HG02981 (cell line): ENCODE data around the gene TRIM10.

ENCODE experiments used
- ATAC-seq: cut with Tn5 transposase; IDR thresholded peaks from one replicate; pipeline ENCODE4 v1.9.1; 2021; ENCODE audit warnings: mild to moderate bottlenecking, moderate library complexity; ENCODE audit not compliant: unreplicated experiment

The TRIM10 gene, protein sequence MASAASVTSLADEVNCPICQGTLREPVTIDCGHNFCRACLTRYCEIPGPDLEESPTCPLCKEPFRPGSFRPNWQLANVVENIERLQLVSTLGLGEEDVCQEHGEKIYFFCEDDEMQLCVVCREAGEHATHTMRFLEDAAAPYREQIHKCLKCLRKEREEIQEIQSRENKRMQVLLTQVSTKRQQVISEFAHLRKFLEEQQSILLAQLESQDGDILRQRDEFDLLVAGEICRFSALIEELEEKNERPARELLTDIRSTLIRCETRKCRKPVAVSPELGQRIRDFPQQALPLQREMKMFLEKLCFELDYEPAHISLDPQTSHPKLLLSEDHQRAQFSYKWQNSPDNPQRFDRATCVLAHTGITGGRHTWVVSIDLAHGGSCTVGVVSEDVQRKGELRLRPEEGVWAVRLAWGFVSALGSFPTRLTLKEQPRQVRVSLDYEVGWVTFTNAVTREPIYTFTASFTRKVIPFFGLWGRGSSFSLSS

DNA sequence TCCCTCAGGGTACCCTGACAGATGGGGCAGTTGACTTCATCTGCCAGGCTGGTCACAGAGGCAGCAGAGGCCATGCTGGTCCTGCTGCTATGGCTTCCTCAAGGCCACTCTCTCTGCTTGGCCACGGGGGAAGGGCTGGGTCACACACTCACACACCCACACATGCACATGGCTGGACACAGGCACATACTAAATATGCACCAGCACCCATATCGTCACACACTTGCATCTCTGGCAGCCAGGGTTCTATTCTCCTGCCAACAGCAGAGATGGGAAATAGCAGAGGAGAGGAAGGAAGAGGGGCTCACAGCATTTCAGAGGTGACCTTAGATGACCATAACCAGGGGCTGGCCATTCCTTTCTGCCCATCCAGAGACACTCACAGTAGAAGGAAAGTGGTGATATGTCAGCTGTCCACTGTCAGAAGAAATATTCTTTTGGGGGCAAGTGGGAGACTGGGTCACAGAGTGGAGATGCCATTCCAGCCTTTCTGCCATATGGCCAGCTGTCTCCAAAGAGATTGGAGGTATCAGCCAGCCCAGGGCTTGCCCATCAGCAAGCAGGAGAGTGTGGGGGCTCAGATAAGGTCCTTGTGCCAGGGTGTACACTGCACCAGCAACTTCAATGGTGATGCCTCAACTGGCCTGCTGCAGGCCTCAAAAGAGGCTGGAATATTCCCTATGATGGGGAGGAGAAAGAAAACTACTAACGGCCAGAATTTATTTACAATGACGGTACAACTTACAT lies at the start of gene TRIM10:
TRIM10 (minus strand) TSS at position 427 of the 747 bp plus-strand sequence; CDS start at position 74, 353 bp downstream.
- ATAC-seq, result no peak

DNA sequence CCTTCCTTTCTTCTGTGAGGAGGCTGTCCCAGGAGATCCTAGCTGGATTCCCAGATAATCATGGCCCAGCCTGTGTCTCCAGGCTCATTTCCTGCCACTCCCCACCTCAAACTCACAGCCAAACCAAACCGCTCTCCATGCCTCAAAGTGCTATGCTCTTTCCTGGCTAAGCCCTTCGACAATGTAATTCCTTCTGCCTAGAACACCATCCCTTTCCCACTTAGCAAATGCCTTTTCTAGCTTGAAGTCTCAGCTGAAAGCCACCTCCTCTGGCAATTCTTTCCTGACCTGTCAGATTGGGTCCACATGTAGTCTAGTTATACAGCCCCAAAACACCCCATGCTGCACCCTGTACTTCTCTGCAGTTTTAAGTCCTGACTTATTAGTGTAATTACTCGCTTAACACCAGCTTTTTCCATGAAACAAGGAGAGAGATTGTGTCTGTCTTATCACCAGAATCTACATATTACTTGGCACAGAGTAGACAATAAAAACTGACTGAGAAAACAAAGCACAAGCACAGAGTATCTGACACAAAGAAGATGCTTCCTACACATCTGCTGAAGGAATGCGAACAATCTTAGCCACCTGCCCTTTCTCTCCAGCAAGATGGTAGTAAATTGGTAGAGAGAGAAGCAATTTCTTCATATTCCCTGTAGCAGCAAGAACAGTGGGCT lies 46.7 kb upstream of the TRIM10 start:
- ATAC-seq, result no peak

DNA sequence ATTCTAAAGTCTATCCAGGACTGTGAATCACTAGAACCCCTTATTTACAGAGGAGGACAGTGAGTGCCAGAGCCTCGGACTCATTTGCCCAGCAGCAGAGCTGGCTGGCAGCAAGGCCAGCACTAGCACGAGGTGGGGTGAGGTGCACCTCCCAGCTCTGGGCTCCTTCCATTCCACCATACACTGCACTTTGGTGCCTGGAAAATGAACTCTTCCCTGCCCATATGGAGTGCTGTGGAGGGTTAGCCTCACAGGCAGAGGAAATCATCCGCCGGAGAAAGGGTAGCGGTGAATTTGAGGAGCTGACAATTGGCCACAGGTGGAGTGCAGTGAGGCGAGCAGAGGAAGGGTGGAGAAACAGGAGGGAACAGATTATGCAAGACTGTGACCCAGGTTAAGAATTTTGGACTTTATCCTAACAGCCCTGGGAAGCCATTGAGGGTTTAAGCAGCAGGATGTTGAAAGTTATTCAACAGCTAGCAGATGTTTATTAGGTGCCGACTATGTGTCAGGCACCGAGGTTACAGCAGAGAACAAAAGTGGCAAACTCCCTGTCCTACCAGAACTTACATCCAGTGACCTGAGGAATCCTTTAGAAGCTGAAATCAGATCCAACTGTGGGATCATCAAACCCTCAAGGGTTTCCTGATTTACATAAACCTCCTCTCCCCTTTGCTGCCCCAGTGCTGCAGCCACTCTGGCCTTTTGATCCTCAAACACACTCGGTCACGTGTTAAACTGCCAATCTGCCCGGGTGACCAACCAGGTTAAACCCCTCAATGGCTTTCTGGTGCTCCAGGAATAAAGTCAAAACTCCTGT lies 46.0 kb upstream of the TRIM10 start:
- no peak for ATAC-seq

DNA sequence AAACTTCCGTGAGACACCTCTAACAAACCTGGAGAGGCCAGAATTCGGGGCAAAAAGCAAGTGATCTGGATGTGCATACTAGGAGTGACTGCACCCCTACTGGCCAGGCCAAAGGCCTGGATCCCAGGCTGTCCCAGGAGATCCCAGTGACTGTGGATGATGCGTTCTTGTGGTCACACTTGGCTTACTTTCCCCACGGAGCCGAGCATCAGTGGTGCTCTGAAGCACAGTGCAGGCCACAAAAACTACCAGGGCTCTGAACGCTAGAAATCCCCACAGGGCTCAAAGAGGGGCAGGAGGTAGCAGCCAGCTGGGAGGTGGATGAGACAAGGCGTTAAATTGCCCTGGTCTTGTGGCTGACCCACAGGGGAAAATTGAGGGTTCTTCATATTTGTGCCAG lies 45.1 kb upstream of the TRIM10 start:
- ATAC-seq, result no peak

DNA sequence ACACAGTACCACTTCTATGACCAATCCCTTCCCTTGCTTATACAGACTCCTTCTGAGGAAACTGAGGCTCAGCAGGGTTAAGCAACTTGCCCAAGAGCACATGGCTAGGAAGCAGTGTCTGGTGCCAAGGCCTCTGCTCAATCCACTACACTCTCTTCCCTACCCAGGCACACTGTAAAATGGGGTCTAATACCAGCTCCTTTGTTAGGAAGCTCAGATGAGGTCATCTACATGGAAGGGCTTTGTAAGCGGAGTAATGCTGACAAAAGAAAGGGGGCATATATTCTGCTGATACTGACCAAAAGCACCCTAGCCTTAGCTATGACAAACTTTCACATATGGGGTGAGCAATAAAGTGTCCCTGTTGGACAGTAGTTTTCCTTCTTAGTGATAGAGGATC lies 43.1 kb upstream of the TRIM10 start:
- ATAC-seq, result no peak

DNA sequence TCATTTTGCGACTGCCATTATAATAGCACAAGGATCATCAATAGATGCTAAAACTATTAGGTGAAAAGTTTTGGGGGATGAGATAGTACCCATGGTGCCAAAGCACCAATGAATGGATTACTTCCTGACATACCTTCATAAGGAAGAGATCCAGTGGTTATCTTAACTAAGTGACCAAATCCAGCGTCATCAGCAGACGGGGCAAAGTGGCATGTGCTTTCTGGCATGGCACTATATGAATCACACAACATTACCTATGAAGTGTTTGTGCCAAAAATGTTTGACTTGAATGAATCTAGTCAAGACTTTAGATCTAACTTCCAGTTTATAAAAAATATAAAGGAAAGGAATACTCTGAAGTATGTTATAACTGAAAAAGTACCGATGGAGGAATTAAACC lies 41.4 kb upstream of the TRIM10 start:
- no peak for ATAC-seq

DNA sequence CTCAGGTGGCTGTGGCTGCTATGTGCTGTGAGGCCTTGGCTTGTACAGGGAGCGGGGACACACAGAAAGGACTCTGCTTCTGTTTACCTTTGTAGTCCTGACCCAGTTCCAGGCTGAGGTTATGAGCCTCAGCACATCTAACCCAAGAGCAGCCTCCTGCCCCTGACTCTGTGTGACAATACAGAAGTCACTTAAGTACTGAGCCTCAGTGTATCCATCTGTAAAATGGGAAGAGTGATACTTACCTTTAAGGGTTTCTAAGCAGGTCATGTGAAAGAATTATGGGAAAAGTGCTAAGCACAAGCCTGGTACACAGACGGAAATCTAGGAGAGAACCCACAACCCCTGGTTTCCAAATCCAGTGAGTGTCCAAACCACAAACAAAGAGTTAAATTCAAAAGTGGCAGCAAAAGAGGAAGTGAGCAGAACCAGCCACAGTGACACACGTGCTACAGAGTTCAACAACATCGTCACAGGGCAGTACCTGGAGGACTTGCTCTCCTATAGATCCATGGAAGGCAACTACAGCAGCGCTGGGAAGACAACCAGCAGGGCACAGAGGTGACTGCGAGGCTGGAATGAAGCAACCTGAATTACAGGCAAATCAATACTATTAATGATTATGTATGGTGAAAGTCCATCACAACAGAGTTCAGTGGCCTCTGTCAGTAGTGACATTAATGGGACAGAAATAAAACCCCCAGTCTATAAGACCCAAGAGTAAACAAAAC lies 39.7 kb upstream of the TRIM10 start:
- no peak for ATAC-seq

DNA sequence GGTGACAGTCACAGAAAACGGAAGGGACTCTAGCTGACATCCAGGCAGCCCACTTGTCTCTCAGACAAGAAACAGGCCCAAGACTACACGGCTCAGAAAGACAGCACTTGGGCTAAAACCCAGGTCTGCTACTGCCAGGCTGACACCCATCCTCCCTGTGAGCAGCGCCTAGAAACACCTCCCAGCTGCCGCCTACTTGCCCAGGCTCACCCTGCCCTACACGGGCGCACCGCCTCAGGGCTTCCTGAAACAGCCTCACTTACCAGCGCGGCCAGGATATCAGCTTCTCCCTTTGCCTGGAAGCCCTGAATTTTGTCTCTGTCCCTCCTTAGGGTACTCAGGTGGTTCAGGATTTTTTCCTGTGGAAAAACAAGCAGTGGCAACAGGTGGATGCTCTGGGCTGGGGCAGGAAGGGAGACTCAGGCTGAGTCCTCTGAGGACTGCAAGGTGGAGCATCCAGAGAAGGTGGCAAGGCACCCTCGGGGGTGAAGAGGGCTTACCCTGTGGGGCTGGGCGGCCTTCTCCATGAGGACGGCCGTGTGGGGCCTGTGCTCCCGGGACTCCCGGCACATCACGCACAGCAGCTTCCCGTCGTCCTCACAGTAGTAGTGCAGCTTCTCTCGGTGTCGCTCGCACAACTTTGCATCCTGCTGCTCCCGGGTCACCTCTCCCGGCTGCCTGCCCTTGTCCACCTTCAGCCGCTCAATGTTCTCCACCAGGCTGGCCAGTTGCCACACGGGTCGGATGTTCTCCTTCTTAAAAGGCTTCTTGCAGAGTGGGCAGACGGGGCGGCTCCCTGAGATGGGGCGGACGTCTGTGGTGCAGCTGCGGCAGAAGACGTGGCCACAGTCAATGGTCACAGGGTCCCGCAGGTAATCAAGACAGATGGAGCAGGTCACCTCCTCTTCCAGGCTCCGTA lies 37.4 kb upstream of the TRIM10 start:
- no peak for ATAC-seq

DNA sequence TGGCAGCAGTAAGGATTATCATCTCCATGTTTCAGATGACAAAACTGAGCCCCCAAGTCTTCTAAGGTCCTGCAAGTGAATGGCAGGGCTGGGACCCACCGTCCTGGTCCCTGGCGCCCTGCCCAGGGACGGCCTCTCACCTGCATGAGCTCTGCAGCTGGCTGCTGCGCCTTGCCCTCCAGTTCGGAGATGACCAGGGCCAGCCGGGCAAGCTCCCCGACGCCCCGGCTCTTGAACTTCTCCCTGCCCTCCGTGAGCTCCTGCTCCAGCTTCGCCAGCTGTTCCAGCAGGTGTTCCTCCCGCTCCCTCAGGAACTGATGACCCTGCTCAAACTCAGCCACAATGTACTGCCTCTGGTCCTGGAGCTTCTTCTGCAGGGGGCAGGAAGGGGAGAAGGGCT lies 35.4 kb upstream of the TRIM10 start:
- no peak for ATAC-seq

DNA sequence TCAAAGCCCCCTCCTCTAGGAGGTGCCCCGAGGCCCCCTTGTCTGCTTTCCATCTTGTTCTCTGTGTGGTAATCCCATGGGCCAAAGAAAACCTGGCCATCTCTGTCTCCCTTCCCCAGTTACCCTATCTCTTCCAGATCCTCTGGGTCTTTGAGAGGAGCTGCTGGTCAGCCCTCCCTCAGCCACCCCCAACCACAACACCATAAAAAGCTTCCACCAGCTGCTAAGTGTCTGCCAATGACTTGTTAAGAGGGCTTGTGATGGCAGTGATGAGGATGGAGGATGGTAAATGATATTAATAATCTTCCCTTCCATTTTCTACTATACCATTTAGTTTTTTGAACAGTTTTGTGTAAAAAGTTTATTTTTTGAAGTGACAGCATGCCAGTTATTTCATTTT lies 34.9 kb upstream of the TRIM10 start:
- no peak for ATAC-seq

DNA sequence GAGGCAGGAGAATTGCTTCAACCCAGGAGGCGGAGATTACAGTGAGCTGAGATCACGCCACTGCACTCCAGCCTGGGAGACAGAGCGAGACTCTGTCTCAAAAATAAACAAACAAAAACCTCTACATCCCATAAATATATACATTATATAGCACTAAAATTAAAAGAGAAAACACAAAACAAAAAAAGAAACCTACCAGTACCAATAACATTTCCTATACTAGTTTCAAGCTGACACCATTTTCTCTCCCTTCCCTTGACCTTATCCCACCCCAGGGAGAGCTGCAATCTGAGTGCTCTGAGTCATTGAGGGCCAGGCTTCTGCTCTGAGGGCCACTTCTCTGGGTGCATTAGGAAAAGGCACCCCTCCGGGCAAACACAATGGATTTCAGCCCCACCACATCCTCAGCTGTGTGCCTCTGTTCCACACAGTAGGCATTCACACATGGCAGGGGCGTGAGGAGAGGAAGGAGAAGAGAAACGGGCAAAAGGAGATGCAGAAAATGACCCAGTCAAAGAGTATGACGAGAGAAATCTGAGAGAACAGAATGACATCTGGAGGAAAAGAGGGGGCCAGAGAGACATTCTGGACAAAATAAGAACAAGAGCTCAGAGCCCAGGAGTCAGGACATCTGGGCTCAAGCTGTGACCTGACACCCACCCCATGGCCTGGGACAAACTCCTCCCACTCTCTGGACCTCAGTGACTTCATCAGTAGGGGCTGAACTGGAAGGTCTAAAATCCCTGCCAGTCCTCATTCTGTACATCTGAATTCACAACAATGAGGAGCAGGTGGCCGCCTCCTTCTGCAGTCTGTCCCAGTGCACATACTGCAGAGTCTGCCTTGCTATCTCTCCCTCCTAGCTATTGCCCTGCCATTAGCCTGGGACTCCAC lies 34.0 kb upstream of the TRIM10 start:
- ATAC-seq, result no peak

DNA sequence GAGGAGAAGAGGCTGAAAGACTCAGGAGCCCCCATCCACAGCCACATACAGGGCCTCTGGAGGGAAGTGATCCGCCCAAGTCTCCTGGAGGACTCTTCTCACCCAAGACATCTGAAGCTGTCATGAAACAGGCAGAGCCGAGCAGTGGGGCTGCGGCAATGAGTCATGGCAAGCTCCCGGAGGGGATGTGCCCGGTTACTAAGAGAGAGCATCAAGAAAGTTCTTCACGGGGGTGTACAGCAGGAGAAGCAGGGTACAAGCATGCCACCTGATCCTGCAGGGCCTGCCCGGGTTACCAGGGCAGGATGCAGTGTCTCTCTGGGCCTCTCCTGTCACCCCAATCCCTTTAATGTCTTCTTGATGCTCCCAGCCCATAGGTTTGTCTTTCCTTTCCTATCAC lies 31.1 kb upstream of the TRIM10 start:
- no peak for ATAC-seq

DNA sequence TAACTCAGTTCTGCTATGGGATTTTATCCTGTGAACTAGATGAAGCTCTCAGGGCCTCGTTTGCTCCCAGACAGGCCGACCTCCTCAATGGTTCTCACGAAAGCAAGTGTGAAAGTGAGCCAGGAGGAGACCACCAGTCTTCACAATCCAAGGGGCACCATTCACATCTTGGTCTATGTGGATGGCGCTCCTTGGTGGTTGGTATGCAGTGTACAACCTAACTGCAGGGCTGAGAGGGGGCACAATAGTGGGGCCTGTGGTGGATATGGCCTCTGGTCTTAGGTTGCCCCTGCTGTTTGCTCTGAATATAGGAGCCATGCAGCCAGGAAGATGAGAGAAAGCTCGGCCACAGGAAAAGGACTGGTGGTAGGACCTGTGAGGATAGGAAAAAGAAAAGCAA lies 27.5 kb upstream of the TRIM10 start:
- no peak for ATAC-seq

DNA sequence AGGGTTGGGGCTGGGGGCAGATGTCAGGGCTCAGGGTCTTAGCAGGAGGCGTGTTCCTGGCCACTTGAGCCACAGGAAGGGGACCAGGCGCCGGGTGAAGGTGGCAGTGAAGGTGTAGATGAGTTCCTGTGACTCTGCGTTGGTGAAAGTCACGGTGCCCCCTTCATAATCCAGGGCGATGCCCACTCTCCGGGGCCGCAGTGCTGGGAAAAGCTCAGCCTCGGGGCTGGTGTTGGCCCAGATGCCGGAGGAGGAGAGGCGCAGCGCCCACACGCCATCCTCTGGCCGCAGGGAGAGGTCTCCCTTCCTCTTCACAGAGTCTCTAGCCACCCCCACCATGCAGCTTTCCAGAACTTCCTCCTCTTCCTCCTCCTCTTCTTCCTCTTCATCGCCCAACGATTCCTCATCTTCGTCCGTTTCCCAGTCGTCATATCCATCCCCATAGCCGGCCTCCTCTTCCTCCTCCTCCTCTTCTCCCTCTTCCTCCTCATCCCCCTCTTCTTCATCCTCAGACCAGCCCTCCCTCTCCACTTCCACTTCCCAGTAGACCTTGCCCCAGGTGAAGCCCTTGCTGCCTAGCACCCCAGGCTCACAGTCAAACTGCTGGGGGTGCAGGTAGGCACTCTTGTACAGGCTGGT lies 25.0 kb upstream of the TRIM10 start:
- no peak for ATAC-seq

DNA sequence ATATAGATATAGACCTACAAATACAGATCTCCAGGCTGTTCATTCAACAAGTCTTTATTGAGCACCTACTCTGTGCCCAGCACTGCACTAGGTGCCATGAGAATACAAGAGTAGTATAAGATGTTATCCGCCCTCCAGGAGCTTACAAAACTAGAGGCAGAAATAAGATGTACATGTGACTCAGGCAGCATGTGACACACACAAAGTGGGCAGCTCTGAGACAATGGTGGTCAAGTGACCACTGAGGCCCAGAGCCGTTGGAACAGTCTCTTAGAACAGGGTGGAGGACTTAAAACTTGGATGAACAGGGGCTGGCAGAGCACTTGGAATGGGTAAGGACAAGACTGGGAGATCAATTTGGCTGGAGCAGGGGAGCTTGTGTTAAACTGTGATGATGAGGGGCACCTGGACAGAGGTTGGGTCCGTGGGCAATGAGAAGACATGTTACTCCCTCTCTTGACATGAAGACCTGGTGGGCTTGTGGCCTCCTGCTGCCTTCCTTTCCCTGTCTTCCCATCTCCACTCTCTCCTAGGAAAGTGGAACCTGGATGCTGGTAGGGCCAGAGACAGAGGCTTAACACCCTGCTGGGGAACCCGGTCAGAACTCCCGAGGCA lies 23.5 kb upstream of the TRIM10 start:
- no peak for ATAC-seq

DNA sequence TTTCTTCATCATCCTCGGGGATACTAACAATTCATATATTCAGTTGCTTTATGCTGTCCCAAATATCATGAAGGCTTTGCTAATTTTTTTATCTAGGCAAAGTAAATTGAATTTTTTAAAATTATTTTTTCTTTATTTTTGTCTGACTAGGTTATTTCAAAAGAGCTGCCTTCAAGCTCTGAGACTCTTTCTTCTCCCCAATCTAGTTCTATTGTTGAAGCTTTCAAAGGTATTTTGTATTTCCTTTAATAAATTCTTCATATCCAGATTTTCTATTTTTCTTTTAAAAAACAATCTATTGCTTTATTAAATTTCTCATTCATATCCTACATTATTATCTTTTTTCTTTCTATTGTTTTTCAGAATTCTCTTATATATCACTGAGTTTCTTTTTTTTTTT lies 19.1 kb upstream of the TRIM10 start:
- ATAC-seq, result no peak

DNA sequence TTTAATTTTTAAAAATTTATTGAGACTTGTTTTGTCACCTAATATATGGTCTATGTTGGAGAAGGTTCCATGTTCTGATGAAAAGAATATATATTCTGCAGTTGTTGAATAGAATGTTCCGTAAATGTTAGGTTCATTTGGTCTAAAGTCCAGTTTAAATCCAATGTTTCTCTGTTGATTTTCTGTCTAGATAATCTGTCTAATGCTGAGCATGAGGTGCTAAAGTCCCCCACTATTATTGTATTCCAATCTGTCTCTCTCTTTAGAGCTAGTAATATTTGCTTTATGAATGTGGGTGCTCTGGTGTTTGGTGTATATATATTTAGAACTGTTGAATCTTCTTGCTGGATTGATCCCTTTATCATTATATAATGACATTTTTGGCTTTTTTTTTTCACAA lies 17.8 kb upstream of the TRIM10 start:
- no peak for ATAC-seq
